ENCODE measurements around the gene TAX1BP1. TPM values are rescaled to one million over a fixed set of nuclear protein-coding genes. Genes with fewer than 3 reads are reported as not detected.

The TAX1BP1 gene
- total and polyA plus RNA-seq, 2 donors (not counting 3 experiments of a cell fraction or from before 2014, with no cell fraction given): 77.7 to 93.2 TPM

DNA sequence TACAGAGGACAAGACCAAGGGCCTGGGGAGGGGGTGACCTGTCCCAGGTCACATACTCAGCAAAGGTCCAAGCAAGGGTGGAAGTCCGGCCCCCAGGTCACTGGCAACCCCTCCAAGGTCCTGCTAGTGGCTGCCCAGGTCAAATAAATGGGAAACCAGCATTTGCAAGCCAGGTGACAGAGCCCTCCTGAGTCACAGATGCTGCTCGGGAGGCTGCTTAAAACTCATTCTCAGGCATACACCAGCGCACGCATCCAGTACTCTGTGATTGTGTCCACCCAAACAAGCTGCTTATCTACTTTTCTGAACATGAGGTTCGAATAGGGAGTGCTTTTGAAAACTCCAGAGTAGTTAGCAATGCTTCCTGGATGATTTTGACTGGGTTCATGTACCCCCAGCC lies 130.6 kb downstream of the TAX1BP1 start:
- DNase-seq (ENCODE audit: low read depth, low spot score) (no peak), FAIRE-seq (no peak)
- Histone ChIP-seq H3K4me2 (ENCODE audit: insufficient read depth, low read length) (no peak overlapping the region), H3K79me2 (ENCODE audit: control insufficient read depth, insufficient read depth, low read length) (no peaks in the 10 kb centered on the region), H3K4me3 (replicated peaks in 1 of 3; ENCODE audit: insufficient read depth in 1 of 3, low read depth in 1 of 3, low read length in 3 of 3) (no peak overlapping the region), H4K20me1 (replicated peaks; ENCODE audit: control insufficient read depth, extremely low read depth, insufficient read depth, low read length) (no peaks in the 10 kb centered on the region), H2AFZ (ENCODE audit: low read depth, low read length) (no peak overlapping the region), H3K36me3 (ENCODE audit: control insufficient read depth in 2 of 2, extremely low read depth in 1 of 2, insufficient read depth in 2 of 2, low read length in 2 of 2) (no peaks in the 10 kb centered on the region), H3K9ac (replicated peaks; ENCODE audit: extremely low read depth, insufficient read depth, low read length) (no peak overlapping the region), H3K9me3 (replicated peaks; ENCODE audit: control insufficient read depth, insufficient read depth, low read length) (no peaks in the 10 kb centered on the region), H3K27me3 (ENCODE audit: control insufficient read depth in 2 of 2, insufficient read depth in 2 of 2, low read length in 2 of 2) (no peaks in the 10 kb centered on the region), H3K4me1 (ENCODE audit: control insufficient read depth, extremely low read depth, insufficient read depth, low read length) (peaks cover 34% of the 10 kb centered on the region), H3K27ac (ENCODE audit: insufficient read depth, low read depth, low read length) (no peak overlapping the region), H3K9me1 (replicated peaks; ENCODE audit: control insufficient read depth, extremely low read depth, insufficient read depth, low read length) (no peaks in the 10 kb centered on the region)
- ChIA-PET POLR2A (no interaction called here), CTCF (no interaction called here)
- no TSS peak for BruUV-seq (replicated peaks)
- no peak for TF ChIP-seq POLR2AphosphoS5 (IDR thresholded peaks at IDR 0.05; ENCODE audit: insufficient read depth, low read depth, low read length)
- no peak for TF ChIP-seq POLR2A (IDR thresholded peaks at IDR 0.05; ENCODE audit: low read depth, low read length)
- TF ChIP-seq EZH2 (IDR thresholded peaks at IDR 0.05; ENCODE audit: borderline replicate concordance, low read depth, low read length, severe bottlenecking): no peak
- TF ChIP-seq, protein P1, sequence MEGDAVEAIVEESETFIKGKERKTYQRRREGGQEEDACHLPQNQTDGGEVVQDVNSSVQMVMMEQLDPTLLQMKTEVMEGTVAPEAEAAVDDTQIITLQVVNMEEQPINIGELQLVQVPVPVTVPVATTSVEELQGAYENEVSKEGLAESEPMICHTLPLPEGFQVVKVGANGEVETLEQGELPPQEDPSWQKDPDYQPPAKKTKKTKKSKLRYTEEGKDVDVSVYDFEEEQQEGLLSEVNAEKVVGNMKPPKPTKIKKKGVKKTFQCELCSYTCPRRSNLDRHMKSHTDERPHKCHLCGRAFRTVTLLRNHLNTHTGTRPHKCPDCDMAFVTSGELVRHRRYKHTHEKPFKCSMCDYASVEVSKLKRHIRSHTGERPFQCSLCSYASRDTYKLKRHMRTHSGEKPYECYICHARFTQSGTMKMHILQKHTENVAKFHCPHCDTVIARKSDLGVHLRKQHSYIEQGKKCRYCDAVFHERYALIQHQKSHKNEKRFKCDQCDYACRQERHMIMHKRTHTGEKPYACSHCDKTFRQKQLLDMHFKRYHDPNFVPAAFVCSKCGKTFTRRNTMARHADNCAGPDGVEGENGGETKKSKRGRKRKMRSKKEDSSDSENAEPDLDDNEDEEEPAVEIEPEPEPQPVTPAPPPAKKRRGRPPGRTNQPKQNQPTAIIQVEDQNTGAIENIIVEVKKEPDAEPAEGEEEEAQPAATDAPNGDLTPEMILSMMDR (IDR thresholded peaks at IDR 0.05; ENCODE audit: extremely low read depth in 1 of 2, insufficient read depth in 1 of 2, low read depth in 1 of 2, low read length in 2 of 2): no peak
- no peak for TF ChIP-seq FOS (IDR thresholded peaks at IDR 0.05; ENCODE audit: borderline replicate concordance, insufficient read depth, low read length)
- no peak for TF ChIP-seq JUN (IDR thresholded peaks at IDR 0.05; ENCODE audit: borderline replicate concordance, insufficient read depth, insufficient read length, low read depth)
- TF ChIP-seq GATA2 (IDR thresholded peaks at IDR 0.05; ENCODE audit: insufficient read depth, insufficient read length, low read depth, low read length): no peak
- no peak for TF ChIP-seq MYC (IDR thresholded peaks at IDR 0.05; ENCODE audit: low read depth, low read length)
- TF ChIP-seq, protein P2, sequence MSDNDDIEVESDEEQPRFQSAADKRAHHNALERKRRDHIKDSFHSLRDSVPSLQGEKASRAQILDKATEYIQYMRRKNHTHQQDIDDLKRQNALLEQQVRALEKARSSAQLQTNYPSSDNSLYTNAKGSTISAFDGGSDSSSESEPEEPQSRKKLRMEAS (IDR thresholded peaks at IDR 0.05; ENCODE audit: insufficient read depth, insufficient read length): no peak
- intact Hi-C loops (cut with micrococcal nuclease): no loop called here
- dilution Hi-C loops (cut with MboI; ENCODE audit: extremely low pct_ligation_motif_present, low sequenced_read_pairs): no loop called here

Data from endothelial cell of umbilical vein (primary cell).